B cell (primary cell): ENCODE measurements around the gene IL13RA1. TPM values are rescaled to one million over a fixed set of nuclear protein-coding genes. Genes with fewer than 3 reads are reported as not detected.

Source experiments
- ATAC-seq: fragments of 200-7000 bp; cut with Tn5 transposase; one replicate; pipeline ENCODE4 v1.10.0; 2021; ENCODE audit warnings: low read depth, mild to moderate bottlenecking, moderate number of reproducible peaks, moderate library complexity
- CTCF ChIA-PET: fragments of 350-600 bp; sonication (Branson Sonifier 250); formaldehyde crosslinking; loops from one replicate; lab custom pipeline; 2021; ENCODE audit warnings: antibody characterized with exemption, inconsistent platforms; lab: Charles Lee
- POLR2A ChIA-PET: fragments of 350-600 bp; sonication (Branson Sonifier 250); formaldehyde crosslinking; loops from one replicate; lab custom pipeline; 2021; ENCODE audit warnings: antibody characterized with exemption; lab: Charles Lee
- DNase-seq: peaks from one replicate; pipeline ENCODE4 v3.0.0; 2013
- H2AFZ ChIP-seq: 2 replicates; pipeline ENCODE4 v1.6.1; 2012; ENCODE audit warnings: mild to moderate bottlenecking, low read depth, low read length; ENCODE audit not compliant: insufficient read depth, poor library complexity, severe bottlenecking
- H3K27ac ChIP-seq, 2 donors: 1 replicate in 1 of 2; 2 replicates in 1 of 2; pipeline ENCODE4 v1.5.1; 2012 to 2013; ENCODE audit warnings: low read length in 2 of 2, mild to moderate bottlenecking in 2 of 2, moderate library complexity in 1 of 2
- H3K27me3 ChIP-seq, 4 experiments: fragments of 200-600 bp in 1 of 4; sonication (generic) in 1 of 4; replicated peaks in 1 of 4; 1 replicate in 2 of 4; 2 replicates in 2 of 4; pipeline versions ENCODE4 v1.6.1 to v1.7.0; 2013 to 2016; ENCODE audit warnings: low read length in 3 of 4, mild to moderate bottlenecking in 2 of 4, mixed read lengths in 1 of 4, moderate library complexity in 1 of 4; ENCODE audit not compliant: insufficient read depth in 4 of 4, control insufficient read depth in 3 of 4; ENCODE audit errors: control extremely low read depth in 1 of 4
- H3K36me3 ChIP-seq, 2 experiments: replicated peaks in 1 of 2; 1 replicate in 1 of 2; 2 replicates in 1 of 2; pipeline versions ENCODE4 v1.6.1 to v1.7.1; 2013; ENCODE audit warnings: low read length in 1 of 2; ENCODE audit not compliant: insufficient read depth in 2 of 2, control insufficient read depth in 1 of 2; ENCODE audit errors: control extremely low read depth in 1 of 2, extremely low read depth in 1 of 2
- H3K4me1 ChIP-seq, 2 donors: fragments of 200-600 bp in 1 of 2; sonication (generic) in 1 of 2; 1 replicate in 1 of 2; 2 replicates in 1 of 2; pipeline versions ENCODE4 v1.5.1 to v1.6.1; 2013 to 2017; ENCODE audit warnings: low read length in 2 of 2; ENCODE audit not compliant: control insufficient read depth in 2 of 2, insufficient read depth in 2 of 2
- H3K4me2 ChIP-seq: replicated peaks from 2 replicates; pipeline ENCODE3; 2012; ENCODE audit warnings: mild to moderate bottlenecking, low read depth, low read length; ENCODE audit not compliant: poor library complexity, severe bottlenecking
- H3K4me3 ChIP-seq, 5 experiments: fragments of 200-600 bp in 1 of 5; sonication (generic) in 1 of 5; 1 replicate in 3 of 5; 2 replicates in 2 of 5; pipeline versions ENCODE4 v1.5.1 to v1.7.0; 2011 to 2016; ENCODE audit warnings: low read length in 4 of 5, mild to moderate bottlenecking in 4 of 5, low read depth in 2 of 5, control low read depth in 1 of 5, moderate library complexity in 1 of 5; ENCODE audit not compliant: insufficient read depth in 1 of 5; ENCODE audit errors: control extremely low read depth in 1 of 5, extremely low read depth in 1 of 5
- H3K79me2 ChIP-seq: fragments of 200-600 bp; sonication (generic); one replicate; pipeline ENCODE4 v1.6.0; 2016; ENCODE audit warnings: low read length; ENCODE audit not compliant: control insufficient read depth, insufficient read depth
- H3K9ac ChIP-seq: fragments of 200-600 bp; sonication (generic); 2 replicates; pipeline ENCODE4 v1.6.1; 2017; ENCODE audit warnings: mild to moderate bottlenecking, low read length, moderate library complexity
- H3K9me3 ChIP-seq, 3 donors: one replicate each; pipeline versions ENCODE4 v1.6.1 to v1.7.1; 2013; ENCODE audit warnings: low read length in 2 of 3; ENCODE audit not compliant: control insufficient read depth in 2 of 3, insufficient read depth in 1 of 3; ENCODE audit errors: control extremely low read depth in 1 of 3
- H4K20me1 ChIP-seq: 2 replicates; pipeline ENCODE4 v1.6.0; 2012; ENCODE audit warnings: mild to moderate bottlenecking, low read length; ENCODE audit not compliant: insufficient read depth, control insufficient read depth, poor library complexity, severe bottlenecking
- H3K27ac Mint-ChIP-seq: one replicate; pipeline ENCODE4 v1.8.0; 2021; ENCODE audit warnings: mixed read lengths
- H3K27me3 Mint-ChIP-seq: one replicate; pipeline ENCODE4 v1.8.0; 2021; ENCODE audit warnings: mixed read lengths
- H3K4me1 Mint-ChIP-seq: one replicate; pipeline ENCODE4 v1.8.0; 2021; ENCODE audit warnings: mixed read lengths
- H3K4me3 Mint-ChIP-seq: one replicate; pipeline ENCODE4 v1.8.0; 2021; ENCODE audit warnings: mixed read lengths
- H3K9me3 Mint-ChIP-seq: one replicate; pipeline ENCODE4 v1.8.0; 2022; ENCODE audit warnings: mixed read lengths; ENCODE audit not compliant: insufficient read depth
- CTCF ChIP-seq: fragments of 200-600 bp; IDR thresholded peaks from one replicate; pipeline ENCODE4 v1.8.0; 2022; ENCODE audit warnings: antibody characterized with exemption, mild to moderate bottlenecking
- EZH2 ChIP-seq: IDR thresholded peaks from 2 replicates; pipeline ENCODE4 v1.6.1; 2012; ENCODE audit warnings: borderline replicate concordance, low read depth, mild to moderate bottlenecking, moderate library complexity, low read length; ENCODE audit not compliant: insufficient read depth, poor library complexity, severe bottlenecking
- whole genome bisulfite sequencing: methylation state at CpG from one replicate; pipeline ENCODE4 v1.1.5; 2013; ENCODE audit warnings: missing lambda C conversion rate; ENCODE audit not compliant: insufficient coverage; 5-methylcytosine and 5-hydroxymethylcytosine counted together
- intact Hi-C: fragments of 100-400 bp; cut with micrococcal nuclease; formaldehyde crosslinking; loops from one replicate; pipeline ENCODE4 v1.10.0; 2022
- polyA plus RNA-seq: library from polyadenylated mRNA; depleted of rRNA; stranded (reverse); fragments of >200 nt; gene quantifications from 2 replicates; pipeline ENCODE4 v1.2.3, GENCODE V29; 2012
- total RNA-seq, 2 donors: library from RNA; stranded (reverse); fragments of 120-200 nt in 1 of 2; gene quantifications; 1 replicate in 1 of 2; 2 replicates in 1 of 2; pipeline versions ENCODE4 v1.2.3 to v1.2.4, GENCODE V29; 2013 to 2022

The IL13RA1 gene
- total and polyA plus RNA-seq, 2 donors (not counting 1 experiment from before 2014, with no cell fraction given) = 9.2 to 36.1 TPM

GRCh38 chrX:118682258-118683014 is 45.0 kb upstream of the IL13RA1 start:
- TF ChIP-seq EZH2 (no peak), CTCF (no peak)
- no CpG with 5 or more reads among the region's 2 CpGs for WGBS
- H3K36me3 ChIP-seq = peaks cover 2 to 27% of the 10 kb centered on the region in 2 experiments
- H3K27me3 ChIP-seq = no peaks in the 10 kb centered on the region
- H4K20me1 ChIP-seq = no peaks in the 10 kb centered on the region
- H3K9me3 ChIP-seq = no peaks in the 10 kb centered on the region
- no peak overlapping the region for H3K27ac Mint-ChIP-seq
- H3K27ac ChIP-seq = no peak overlapping the region
- H3K4me1 ChIP-seq = no peaks in the 10 kb centered on the region
- DNase-seq (no peak), ATAC-seq (no peak)
- H3K27me3 Mint-ChIP-seq = no peaks in the 10 kb centered on the region
- no peaks in the 10 kb centered on the region for H3K79me2 ChIP-seq
- no peak overlapping the region for H3K4me3 ChIP-seq
- peaks cover 6% of the 10 kb centered on the region for H3K4me1 Mint-ChIP-seq
- H3K9ac ChIP-seq = no peak overlapping the region
- POLR2A ChIA-PET = no interaction called here
- H3K9me3 Mint-ChIP-seq = no peaks in the 10 kb centered on the region
- intact Hi-C loops = loop anchor here (10.0 kb wide), 1 partner anchor 52 kb away; no protein-coding TSS in a partner anchor
- H3K4me3 Mint-ChIP-seq = no peak overlapping the region
- H3K4me2 ChIP-seq = no peak overlapping the region
- CTCF ChIA-PET = no interaction called here
- no peak overlapping the region for H2AFZ ChIP-seq

GRCh38 chrX:118685393-118685792 is 42.0 kb upstream of the IL13RA1 start:
- H3K9me3 Mint-ChIP-seq = no peaks in the 10 kb centered on the region
- no peak overlapping the region for H3K4me3 Mint-ChIP-seq
- Histone ChIP-seq H3K9me3 (no peaks in the 10 kb centered on the region), H3K36me3 (peaks cover 2 to 27% of the 10 kb centered on the region in 2 experiments), H3K79me2 (no peaks in the 10 kb centered on the region), H3K4me3 (no peak overlapping the region), H3K27me3 (no peaks in the 10 kb centered on the region), H3K9ac (no peak overlapping the region), H3K27ac (no peak overlapping the region), H2AFZ (no peak overlapping the region), H3K4me1 (no peaks in the 10 kb centered on the region), H4K20me1 (no peaks in the 10 kb centered on the region), H3K4me2 (no peak overlapping the region)
- no peak overlapping the region for H3K27ac Mint-ChIP-seq
- ChIA-PET POLR2A (no interaction called here), CTCF (interaction anchor here (1.0 to 1.1 kb wide), 2 partner anchors 39 to 59 kb away, joined by 3 to 4 read pairs; no protein-coding TSS in a partner anchor)
- no peak for TF ChIP-seq CTCF
- TF ChIP-seq EZH2 = no peak
- no peaks in the 10 kb centered on the region for H3K27me3 Mint-ChIP-seq
- peaks cover 6% of the 10 kb centered on the region for H3K4me1 Mint-ChIP-seq
- 100% methylated on average over 1 of the region's 3 CpGs for WGBS
- intact Hi-C loops = loop anchor here (10.0 kb wide), 1 partner anchor 49 kb away; no protein-coding TSS in a partner anchor
- ATAC-seq = no peak
- DNase-seq = no peak
